GM21723 (cell line): ENCODE results near the gene KIRREL3.

Experiments
- ATAC-seq: cut with Tn5 transposase; IDR thresholded peaks from one replicate; pipeline ENCODE4 v1.9.1; 2021; ENCODE audit warnings: mild to moderate bottlenecking, moderate library complexity; ENCODE audit not compliant: unreplicated experiment

Gene KIRREL3

GRCh38 chr11:126433244-126433846 lies 567.2 kb downstream of the KIRREL3 start:
- ATAC-seq: no peak

- ATAC-seq: no peak
Measured at GRCh38 chr11:126432525-126432924, 568.0 kb downstream of the KIRREL3 start.

- no peak for ATAC-seq
Measured at GRCh38 chr11:126432065-126432461, 568.5 kb downstream of the KIRREL3 start.

GRCh38 chr11:126431401-126432064 lies 569.0 kb downstream of the KIRREL3 start:
- no peak for ATAC-seq

GRCh38 chr11:126430581-126431335 lies 569.8 kb downstream of the KIRREL3 start:
- no peak for ATAC-seq

- ATAC-seq: no peak
Measured at GRCh38 chr11:126426820-126427749, 573.5 kb downstream of the KIRREL3 start.

DNA sequence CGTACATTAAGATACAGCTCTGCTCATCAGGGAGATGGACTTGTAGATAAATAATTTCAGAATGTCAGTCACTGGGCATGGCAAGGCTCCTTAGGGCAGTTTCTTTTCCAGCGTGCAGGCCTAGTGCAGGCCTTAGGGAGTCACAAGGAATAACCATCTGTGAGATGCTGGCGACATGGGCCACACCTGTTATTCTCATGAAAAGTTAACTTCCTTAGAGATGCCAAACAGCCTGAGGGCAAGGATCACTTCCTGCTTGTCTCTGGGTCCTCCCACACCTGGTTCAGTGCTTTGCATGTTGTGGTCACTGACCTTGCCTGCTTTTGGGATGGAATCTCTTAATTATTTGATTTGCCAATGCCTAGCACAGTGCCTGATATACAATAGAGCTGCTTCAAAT lies 574.5 kb downstream of the KIRREL3 start:
- ATAC-seq: no peak

- no peak for ATAC-seq
Measured at GRCh38 chr11:126424471-126425039, 576.0 kb downstream of the KIRREL3 start.

DNA sequence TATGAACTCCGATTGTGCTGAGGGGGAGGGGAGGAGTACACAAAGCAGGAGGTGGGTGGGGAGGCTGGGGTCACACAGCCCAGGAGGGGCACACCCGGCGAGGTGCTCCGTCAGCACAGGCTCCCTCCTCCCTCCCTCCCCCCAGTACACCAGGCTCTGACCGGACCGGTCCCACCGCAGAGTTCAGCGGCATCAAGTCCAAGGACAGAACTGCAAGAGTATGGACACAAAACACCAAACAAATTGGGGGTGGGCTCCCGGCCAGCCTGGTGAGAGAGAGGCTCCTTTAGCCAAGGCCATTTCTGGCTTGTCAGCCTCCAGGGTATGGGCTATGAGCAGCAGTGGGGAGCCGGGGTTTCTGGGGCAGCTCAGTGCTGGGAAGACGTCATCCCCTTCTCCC lies 576.8 kb downstream of the KIRREL3 start:
- ATAC-seq: no peak

DNA sequence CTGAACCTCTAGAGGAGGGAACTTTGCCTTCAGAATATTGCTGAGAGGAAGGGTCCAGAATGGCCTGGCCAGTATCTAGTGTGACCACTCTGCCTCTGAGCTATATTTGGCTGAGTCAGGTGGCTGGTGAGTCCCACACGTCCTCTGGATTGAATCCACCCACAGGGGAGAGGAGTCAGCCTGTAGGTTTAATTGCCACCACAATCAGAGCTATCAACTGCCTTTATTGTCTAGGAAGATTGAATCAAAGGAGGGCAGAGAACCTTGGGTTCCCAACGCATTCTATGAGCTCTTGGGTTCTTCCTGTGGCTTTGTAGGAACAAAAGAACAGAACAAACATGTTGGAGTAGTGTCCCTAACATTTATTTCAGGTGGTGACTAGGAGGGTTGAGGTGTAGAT lies 577.4 kb downstream of the KIRREL3 start:
- ATAC-seq: no peak

GRCh38 chr11:126422446-126422845 lies 578.1 kb downstream of the KIRREL3 start:
- no peak for ATAC-seq

- ATAC-seq: no peak
Measured at GRCh38 chr11:126421271-126421671, 579.3 kb downstream of the KIRREL3 start.

DNA sequence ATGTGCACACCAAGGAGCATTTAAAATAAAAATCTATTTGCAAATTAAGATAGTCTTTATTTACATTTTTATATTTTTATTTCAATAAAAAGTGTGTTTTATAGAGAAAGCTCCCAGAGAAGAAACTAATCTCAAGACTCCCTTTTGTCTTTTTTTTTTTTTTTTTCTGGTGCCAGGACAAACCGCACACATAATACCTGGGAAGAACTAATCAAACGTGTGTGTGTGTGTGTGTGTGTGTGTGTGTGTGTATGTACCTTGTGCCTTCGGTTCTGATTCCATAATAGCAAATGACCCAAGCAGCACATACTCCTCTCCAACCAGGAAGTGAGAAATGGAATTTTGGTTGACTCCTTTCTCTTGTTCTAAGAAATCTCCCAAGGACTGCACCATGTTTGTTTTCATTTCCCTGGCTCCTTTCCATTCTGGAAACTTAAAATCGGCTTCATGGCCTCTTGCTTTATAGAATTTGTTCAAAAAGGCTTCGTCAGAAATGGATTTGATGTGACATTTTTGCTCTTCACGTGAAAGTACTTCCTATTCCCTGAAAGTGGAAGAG lies 579.8 kb downstream of the KIRREL3 start:
- no peak for ATAC-seq

DNA sequence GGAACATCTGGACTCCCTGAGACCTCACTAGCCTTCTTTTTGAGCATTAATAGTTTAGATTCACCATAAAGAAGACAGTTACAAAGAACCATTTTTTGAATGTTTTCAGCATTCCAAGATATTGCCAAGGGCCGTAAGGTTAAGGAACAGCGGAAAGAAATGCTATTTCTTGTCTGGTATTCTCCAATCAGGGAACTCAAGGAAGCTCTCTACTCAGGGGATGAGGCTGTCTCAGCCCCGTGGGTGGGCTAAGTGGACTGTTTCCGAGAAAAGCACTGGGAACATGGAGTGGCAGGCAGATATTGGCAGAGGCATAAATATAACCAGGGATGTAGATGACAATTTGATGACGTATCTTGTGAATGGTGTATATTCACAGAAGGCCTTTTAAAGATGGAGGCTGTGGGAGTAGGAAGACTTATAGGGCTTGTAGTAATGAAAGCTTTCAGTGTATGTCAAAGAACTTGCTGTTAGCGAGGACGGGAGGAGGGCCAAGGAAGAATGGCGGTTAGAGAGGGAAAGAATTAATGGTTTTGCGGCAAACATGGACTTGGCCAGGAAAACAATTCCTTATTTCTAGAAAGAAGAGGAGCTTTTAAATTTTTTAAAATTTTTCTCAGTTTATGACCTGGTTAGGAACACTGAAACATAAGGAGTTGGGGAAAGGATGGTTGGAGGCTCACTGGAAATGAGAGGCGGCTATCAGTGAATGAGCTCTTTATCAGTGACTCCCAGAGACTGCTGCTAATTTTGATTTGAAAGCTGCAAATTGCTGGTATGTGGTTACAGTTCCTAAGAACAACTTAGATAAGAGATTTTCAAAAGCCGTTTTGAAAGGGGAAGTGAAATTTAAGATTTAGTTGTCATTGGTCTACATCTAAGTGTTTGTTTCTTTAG lies 580.5 kb downstream of the KIRREL3 start:
- peak; percentile 87 for ATAC-seq

- no peak for ATAC-seq
Measured at GRCh38 chr11:126418887-126419286, 581.7 kb downstream of the KIRREL3 start.

- no peak for ATAC-seq
Measured at GRCh38 chr11:126417091-126417862, 583.3 kb downstream of the KIRREL3 start.

GRCh38 chr11:126416542-126417090 lies 584.0 kb downstream of the KIRREL3 start:
- ATAC-seq: peak; percentile 78

GRCh38 chr11:126415669-126416420 lies 584.7 kb downstream of the KIRREL3 start:
- ATAC-seq: no peak
